GM18511 (cell line): ENCODE measurements around the gene RELL1.

Experiments used
- ATAC-seq: cut with Tn5 transposase; IDR thresholded peaks from one replicate; pipeline ENCODE4 v1.9.1; 2021; ENCODE audit warnings: mild to moderate bottlenecking, moderate library complexity; ENCODE audit not compliant: unreplicated experiment

RELL1 gene

GRCh38 chr4:37641886-37642849 is 44.0 kb downstream of the RELL1 start:
- ATAC-seq: no peak

GRCh38 chr4:37641352-37641751 is 44.8 kb downstream of the RELL1 start:
- ATAC-seq: no peak

- no peak for ATAC-seq
Observed at GRCh38 chr4:37639551-37640285, 46.5 kb downstream of the RELL1 start.

GRCh38 chr4:37635155-37635554 is 51.0 kb downstream of the RELL1 start:
- ATAC-seq: no peak

GRCh38 chr4:37634180-37634579 is 52.0 kb downstream of the RELL1 start:
- ATAC-seq: no peak

GRCh38 chr4:37632836-37633235 is 53.3 kb downstream of the RELL1 start:
- no peak for ATAC-seq

- ATAC-seq: no peak
Observed at GRCh38 chr4:37631551-37631950, 54.6 kb downstream of the RELL1 start.

- ATAC-seq: no peak
Observed at GRCh38 chr4:37629713-37630112, 56.5 kb downstream of the RELL1 start.

- no peak for ATAC-seq
Observed at GRCh38 chr4:37628977-37629609, 57.1 kb downstream of the RELL1 start.

GRCh38 chr4:37627263-37627662 is 58.9 kb downstream of the RELL1 start:
- ATAC-seq: no peak

GRCh38 chr4:37625499-37625898 is 60.7 kb downstream of the RELL1 start:
- ATAC-seq: no peak

GRCh38 chr4:37623940-37624339 is 62.2 kb downstream of the RELL1 start:
- no peak for ATAC-seq

- ATAC-seq: no peak
Observed at GRCh38 chr4:37623125-37623524, 63.1 kb downstream of the RELL1 start.

- ATAC-seq: no peak
Observed at GRCh38 chr4:37620176-37620575, 66.0 kb downstream of the RELL1 start.

GRCh38 chr4:37615720-37616063 is 70.5 kb downstream of the RELL1 start:
- ATAC-seq: no peak

GRCh38 chr4:37615059-37615719 is 71.0 kb downstream of the RELL1 start:
- ATAC-seq: no peak

GRCh38 chr4:37612811-37613210 is 73.4 kb downstream of the RELL1 start:
- ATAC-seq: no peak

GRCh38 chr4:37609626-37610025 is 76.5 kb downstream of the RELL1 start:
- ATAC-seq: no peak

GRCh38 chr4:37607018-37607417 is 79.2 kb downstream of the RELL1 start:
- no peak for ATAC-seq

GRCh38 chr4:37605843-37606565 is 80.2 kb downstream of the RELL1 start:
- no peak for ATAC-seq
